Activated T-cell treated with anti-CD3 and anti-CD28 coated beads for 4 hours (primary cell): ENCODE measurements around the gene MEG3.

ENCODE experiments used
- DNase-seq: peaks from one replicate; pipeline ENCODE4 v3.0.0-alpha.2; 2020

The MEG3 gene

GRCh38 chr14:100825713-100826331 lies at the start of gene MEG3:
Gene MEG3 (plus strand): TSS chr14:100826118.
- no peak for DNase-seq

DNA sequence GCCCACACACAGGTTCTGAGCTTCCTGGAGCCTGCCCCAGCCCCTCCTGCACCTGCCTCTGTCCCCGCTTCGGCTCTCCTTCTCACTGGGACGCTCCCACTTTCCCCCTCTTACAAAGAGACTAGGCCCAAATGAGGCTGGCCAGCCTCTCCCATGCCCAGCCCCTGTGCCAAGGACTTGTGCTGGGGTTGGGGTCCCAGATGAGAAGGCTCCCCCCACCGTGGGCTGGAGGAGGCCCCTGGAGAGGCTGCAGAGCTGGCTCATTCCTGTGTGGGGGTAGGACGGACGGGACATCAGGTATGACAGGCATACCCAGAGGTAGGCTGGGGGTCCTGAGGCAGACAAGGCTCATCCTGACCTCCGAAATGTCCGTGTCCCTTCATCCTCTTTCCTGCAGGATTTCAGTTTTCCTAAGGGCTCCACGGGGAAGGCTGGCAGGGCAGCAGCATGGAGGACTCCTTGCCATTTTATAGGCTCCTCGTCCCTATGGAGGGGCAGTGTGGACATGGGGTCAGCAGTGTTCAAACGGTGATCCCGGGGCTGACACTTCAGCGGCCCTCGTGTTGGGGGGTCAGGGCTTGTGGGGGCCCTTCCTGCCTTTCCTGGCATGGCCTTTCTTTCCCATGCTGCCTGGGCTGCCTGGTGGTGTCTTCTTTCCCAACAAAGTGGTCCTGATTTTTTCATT lies 49.1 kb upstream of the MEG3 start:
- no peak for DNase-seq

- DNase-seq: no peak
Observed at GRCh38 chr14:100777366-100777817, 48.5 kb upstream of the MEG3 start.

DNA sequence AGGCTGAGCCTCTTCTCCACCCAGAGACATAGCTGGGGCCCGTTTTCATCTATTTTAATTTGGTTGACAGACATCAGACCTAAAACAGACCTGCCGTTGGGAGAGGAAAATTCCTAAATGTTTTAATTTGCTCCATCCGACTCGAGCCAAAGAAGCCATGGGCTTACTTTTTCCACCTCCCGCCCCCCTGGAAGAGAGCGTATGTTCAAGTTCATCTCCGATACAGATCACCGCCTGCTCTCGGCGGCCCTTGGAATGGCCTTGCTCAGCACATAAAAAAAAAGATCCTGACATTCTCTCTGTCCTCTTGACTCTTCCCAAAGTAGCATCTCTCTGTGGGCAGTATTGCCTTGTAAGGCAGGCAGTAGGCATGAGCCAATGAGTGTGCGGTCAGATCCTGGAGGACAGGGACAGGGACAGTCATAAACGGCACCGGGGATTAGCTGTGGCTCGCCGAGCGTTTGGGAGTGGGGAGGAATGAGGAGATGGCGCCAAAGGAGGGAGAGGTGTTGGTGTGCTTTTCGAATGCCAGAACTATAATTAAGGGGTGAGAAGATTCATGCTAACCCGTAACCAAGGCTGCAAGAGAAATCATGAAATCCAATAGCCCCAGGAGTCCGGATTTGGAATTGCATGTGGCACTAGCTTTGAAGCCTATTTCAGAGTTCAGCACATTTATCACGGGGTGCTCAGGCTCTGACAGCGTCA lies 47.9 kb upstream of the MEG3 start:
- no peak for DNase-seq

DNA sequence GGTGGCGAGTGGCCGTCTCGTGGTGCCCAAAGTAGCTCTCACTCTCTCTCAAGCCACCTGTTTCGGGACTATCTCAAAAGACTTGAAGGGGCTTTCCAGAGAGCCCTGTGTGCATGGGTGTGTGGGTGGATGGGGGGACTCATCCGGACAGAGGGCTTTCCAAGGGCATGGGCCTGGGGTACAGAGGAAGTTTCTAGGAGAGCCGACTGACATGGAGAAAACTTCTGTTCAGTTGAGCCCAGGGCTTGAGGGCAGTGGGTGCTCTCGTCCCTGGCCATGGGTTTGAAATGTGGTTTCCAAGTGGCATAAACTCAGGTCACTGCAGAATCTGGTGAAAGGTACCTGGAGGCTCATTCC lies 47.4 kb upstream of the MEG3 start:
- no peak for DNase-seq

- DNase-seq: no peak
Observed at GRCh38 chr14:100778951-100779690, 46.8 kb upstream of the MEG3 start.

- no peak for DNase-seq
Observed at GRCh38 chr14:100779691-100780080, 46.2 kb upstream of the MEG3 start.

DNA sequence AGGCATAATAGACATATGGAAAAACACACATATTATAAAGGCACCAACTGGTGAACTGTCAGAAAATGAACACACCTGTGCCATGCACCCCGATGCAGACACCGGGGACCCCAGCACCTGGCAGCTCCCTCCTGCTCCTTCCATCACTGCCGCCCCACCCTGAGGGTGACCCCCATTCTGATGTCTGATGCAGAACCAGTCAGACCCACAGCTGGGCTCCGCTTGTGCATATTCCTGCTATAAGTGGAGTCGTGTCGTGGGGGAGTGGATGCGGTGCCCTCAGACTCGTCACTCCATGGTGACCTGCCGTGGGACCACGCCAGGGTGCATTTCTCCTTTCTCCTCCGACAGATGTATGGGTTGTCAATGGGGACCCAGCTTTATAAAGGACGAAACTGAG lies 45.7 kb upstream of the MEG3 start:
- DNase-seq: no peak

DNA sequence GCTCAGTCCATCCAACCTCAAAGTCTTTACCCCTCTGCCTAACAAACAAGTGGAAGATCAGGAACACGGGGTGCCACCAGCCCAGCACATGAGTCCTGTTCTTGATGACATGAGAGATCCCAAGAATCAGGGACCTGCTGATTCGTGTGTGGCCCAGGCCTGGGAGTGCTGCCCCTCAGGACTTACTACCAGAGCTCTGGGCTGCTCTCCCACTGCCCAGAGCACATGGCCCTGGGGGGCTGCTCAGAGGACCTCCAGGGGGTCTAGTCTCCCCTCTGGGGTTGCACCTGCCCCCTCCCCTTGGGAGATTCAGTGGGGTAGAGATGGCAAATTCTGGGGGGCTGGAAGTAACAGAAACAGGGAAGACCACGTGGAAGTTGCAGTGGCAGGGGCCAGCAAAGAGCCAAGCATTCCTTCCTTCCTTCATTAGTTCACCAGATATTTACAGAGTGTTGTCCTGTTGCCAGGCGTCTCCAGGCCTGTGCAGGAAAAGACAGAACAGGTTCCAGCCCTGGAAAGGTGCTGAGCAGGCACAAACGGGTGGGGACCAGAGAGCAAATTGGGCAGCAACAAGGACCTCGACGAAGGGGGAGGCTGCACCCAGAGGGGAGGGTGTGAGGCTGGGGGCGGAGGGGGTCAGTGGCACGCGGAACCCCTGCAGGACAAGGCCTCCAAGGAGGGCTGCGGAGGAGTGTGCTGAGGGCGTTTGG lies 45.1 kb upstream of the MEG3 start:
- DNase-seq: no peak

- no peak for DNase-seq
Observed at GRCh38 chr14:100781952-100782351, 44.0 kb upstream of the MEG3 start.

- no peak for DNase-seq
Observed at GRCh38 chr14:100782516-100783320, 43.2 kb upstream of the MEG3 start.

GRCh38 chr14:100783630-100784370 lies 42.1 kb upstream of the MEG3 start:
- no peak for DNase-seq

GRCh38 chr14:100784523-100785337 lies 41.2 kb upstream of the MEG3 start:
- DNase-seq: no peak

- no peak for DNase-seq
Observed at GRCh38 chr14:100785338-100785615, 40.6 kb upstream of the MEG3 start.

DNA sequence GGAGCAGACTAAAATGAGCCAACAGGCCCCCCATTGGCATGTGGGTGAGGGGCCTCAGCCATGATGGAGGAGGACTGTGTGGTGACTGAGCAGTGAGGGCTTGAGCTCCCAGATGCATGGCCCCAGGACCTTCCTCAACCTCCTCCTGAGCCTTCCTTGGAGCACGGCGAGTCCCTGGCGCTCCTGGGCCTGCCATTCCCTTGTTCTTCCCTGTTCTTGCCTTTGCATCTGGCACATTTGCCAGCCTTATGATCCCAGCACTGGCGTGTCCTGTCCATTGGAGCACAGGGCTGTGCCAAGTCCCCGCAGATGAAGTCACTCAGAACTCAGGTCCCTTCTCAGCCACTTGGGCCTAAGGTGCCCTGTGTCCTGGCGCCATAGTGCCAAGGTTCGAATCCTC lies 40.3 kb upstream of the MEG3 start:
- no peak for DNase-seq

GRCh38 chr14:100786131-100786530 lies 39.8 kb upstream of the MEG3 start:
- no peak for DNase-seq

DNA sequence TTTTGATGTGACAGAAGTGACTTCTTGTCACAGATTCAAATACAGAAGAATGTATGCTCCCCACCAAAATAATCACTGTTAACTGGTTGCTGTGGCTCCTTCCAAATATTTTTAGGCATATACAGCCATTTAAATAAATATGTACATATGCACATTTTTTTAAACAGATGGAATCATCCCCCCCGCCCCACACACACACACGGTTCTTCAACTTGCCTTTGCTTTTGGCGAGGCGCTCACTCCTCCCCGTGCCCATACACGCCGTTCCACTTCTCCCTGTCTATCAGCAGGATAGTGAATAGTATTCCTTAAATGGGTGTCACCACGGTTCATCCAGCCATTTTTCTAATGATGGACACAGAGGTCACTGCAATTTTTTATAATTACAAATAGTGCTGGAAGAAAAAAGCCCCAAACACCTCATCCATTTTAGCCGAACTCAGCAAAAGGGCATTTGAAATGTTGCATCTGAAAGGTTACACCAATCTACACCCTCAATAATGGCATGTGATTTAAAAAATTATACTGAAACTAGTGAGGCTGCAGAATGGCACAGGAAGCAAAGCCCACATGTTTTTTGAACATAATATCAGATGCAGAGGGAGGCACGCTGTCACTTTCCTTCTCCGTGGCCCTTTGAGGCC lies 39.2 kb upstream of the MEG3 start:
- DNase-seq: no peak

DNA sequence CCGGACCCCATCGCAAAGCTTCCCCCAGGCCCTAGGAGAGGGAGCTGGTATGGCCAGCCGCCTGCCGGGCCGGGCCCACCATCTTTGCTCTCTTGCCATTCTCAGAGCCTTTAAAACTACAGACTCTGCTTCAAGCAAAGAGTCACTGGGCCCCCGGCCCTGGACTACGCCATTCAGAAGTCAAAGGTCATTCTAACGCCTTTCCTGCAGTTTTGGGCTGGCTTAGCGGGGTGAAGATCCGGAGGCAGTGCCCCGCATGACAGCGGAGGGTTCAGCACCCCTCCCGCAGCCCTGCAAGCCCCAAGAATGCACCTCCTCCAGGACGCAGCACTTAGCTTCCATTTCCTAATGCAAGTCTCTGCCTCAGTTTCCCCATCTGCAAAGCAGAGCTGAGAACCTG lies 38.3 kb upstream of the MEG3 start:
- DNase-seq: no peak

GRCh38 chr14:100788517-100788916 lies 37.4 kb upstream of the MEG3 start:
- DNase-seq: no peak

GRCh38 chr14:100788942-100789341 lies 37.0 kb upstream of the MEG3 start:
- no peak for DNase-seq
